NCI-H2227 treated with DMSO at 0.1 percent for 48 hours (cell line): Measurements from ENCODE around the gene TXNRD1.
A peak's percentile ranks its signal among the peaks of the same experiment; 100 is the strongest.
"Not testable (repeated sequence)": the region's sequence is repeated elsewhere in the genome, so short reads cannot be mapped to it uniquely, and the experiment has no call there.

Experiments
- DNase-seq: peaks from one replicate; lab custom pipeline; 2025; lab: John Stamatoyannopoulos, UW

The TXNRD1 gene

GRCh38 chr12:104280717-104281458 is 65.3 kb downstream of the TXNRD1 start:
- no peak for DNase-seq

GRCh38 chr12:104281636-104282035 is 66.1 kb downstream of the TXNRD1 start:
- DNase-seq, result no peak

- DNase-seq, result no peak
These were observed 66.5 kb downstream of the TXNRD1 start for GRCh38 chr12:104282109-104282508.

GRCh38 chr12:104285740-104286515 is 70.3 kb downstream of the TXNRD1 start:
- peak; percentile 32 for DNase-seq

- DNase-seq, result peak; percentile 96
These were observed 71.2 kb downstream of the TXNRD1 start for GRCh38 chr12:104286516-104287482.

GRCh38 chr12:104288635-104289274 is 73.2 kb downstream of the TXNRD1 start:
- peak; percentile 74 for DNase-seq

GRCh38 chr12:104290320-104290719 is 74.7 kb downstream of the TXNRD1 start:
- DNase-seq, result no peak

- no peak for DNase-seq
These were observed 75.3 kb downstream of the TXNRD1 start for GRCh38 chr12:104290855-104291254.

- no peak for DNase-seq
These were observed 76.4 kb downstream of the TXNRD1 start for GRCh38 chr12:104291867-104292524.

GRCh38 chr12:104292872-104293794 is 77.6 kb downstream of the TXNRD1 start:
- no peak for DNase-seq

GRCh38 chr12:104294158-104294859 is 78.7 kb downstream of the TXNRD1 start:
- DNase-seq, result not testable (repeated sequence)

- no peak for DNase-seq
These were observed 79.5 kb downstream of the TXNRD1 start for GRCh38 chr12:104294927-104295668.

GRCh38 chr12:104295954-104296353 is 80.4 kb downstream of the TXNRD1 start:
- DNase-seq, result no peak

- DNase-seq, result no peak
These were observed 81.1 kb downstream of the TXNRD1 start for GRCh38 chr12:104296718-104297117.

- no peak for DNase-seq
These were observed 82.0 kb downstream of the TXNRD1 start for GRCh38 chr12:104297477-104298113.

- no peak for DNase-seq
These were observed 84.4 kb downstream of the TXNRD1 start for GRCh38 chr12:104299842-104300481.

- DNase-seq, result peak; percentile 95
These were observed 88.1 kb downstream of the TXNRD1 start, which contains the start of gene EID3 for GRCh38 chr12:104303538-104304151. Gene EID3, plus strand, starts transcription at chr12:104303739. Its CDS starts 196 bp downstream, at chr12:104303935.
